Ecto neural progenitor cell (in vitro differentiated cells): ENCODE data around the gene NUDT1.

Source experiments
- DNase-seq: peaks from one replicate; pipeline ENCODE4 v3.0.0-alpha.2; 2018; ENCODE audit warnings: low spot score

NUDT1 gene

GRCh38 chr7:2241580-2242540 lies at the start of gene NUDT1, which contains the start of gene MRM2:
TSS of gene NUDT1 (plus strand) at chr7:2242226. CDS start at chr7:2244575, 2,349 bp downstream.
TSS of gene MRM2 (minus strand) at chr7:2242205. CDS start at chr7:2242169, 36 bp downstream.
- DNase-seq = peak; percentile 92

- peak; percentile 45 for DNase-seq
Observed at GRCh38 chr7:2192831-2193534, 49.0 kb upstream of the NUDT1 start.

GRCh38 chr7:2193575-2194305 lies 48.3 kb upstream of the NUDT1 start:
- DNase-seq = no peak

- DNase-seq = no peak
Observed at GRCh38 chr7:2195400-2196246, 46.4 kb upstream of the NUDT1 start.

GRCh38 chr7:2196381-2197378 lies 45.3 kb upstream of the NUDT1 start:
- no peak for DNase-seq

GRCh38 chr7:2197436-2198155 lies 44.4 kb upstream of the NUDT1 start:
- DNase-seq = peak; percentile 45

- DNase-seq = peak; percentile 37
Observed at GRCh38 chr7:2198206-2198605, 43.8 kb upstream of the NUDT1 start.

- peak; percentile 37 for DNase-seq
Observed at GRCh38 chr7:2198760-2199159, 43.3 kb upstream of the NUDT1 start.

GRCh38 chr7:2199528-2199927 lies 42.5 kb upstream of the NUDT1 start:
- DNase-seq = no peak

GRCh38 chr7:2199956-2200583 lies 42.0 kb upstream of the NUDT1 start:
- peak; percentile 39 for DNase-seq

- no peak for DNase-seq
Observed at GRCh38 chr7:2200584-2200980, 41.4 kb upstream of the NUDT1 start.

- no peak for DNase-seq
Observed at GRCh38 chr7:2201128-2201527, 40.9 kb upstream of the NUDT1 start.

GRCh38 chr7:2201686-2202360 lies 40.2 kb upstream of the NUDT1 start:
- DNase-seq = no peak

GRCh38 chr7:2202361-2202761 lies 39.7 kb upstream of the NUDT1 start:
- DNase-seq = no peak

- no peak for DNase-seq
Observed at GRCh38 chr7:2202901-2203765, 38.9 kb upstream of the NUDT1 start.

GRCh38 chr7:2203766-2204300 lies 38.2 kb upstream of the NUDT1 start:
- no peak for DNase-seq

- DNase-seq = no peak
Observed at GRCh38 chr7:2204446-2204845, 37.6 kb upstream of the NUDT1 start.
